Ectodermal cell (in vitro differentiated cells): ENCODE results near the gene UTS2B.
"Not testable (repeated sequence)": the region's sequence is repeated elsewhere in the genome, so short reads cannot be mapped to it uniquely, and the experiment has no call there.

ENCODE experiments used
- H3K27ac ChIP-seq: 2 replicates; pipeline ENCODE4 v1.7.0; 2013; ENCODE audit warnings: mild to moderate bottlenecking, low read depth, low read length; ENCODE audit not compliant: insufficient read depth, poor library complexity, severe bottlenecking
- H3K27me3 ChIP-seq: 2 replicates; pipeline ENCODE4 v1.7.0; 2013; ENCODE audit warnings: mild to moderate bottlenecking, low read length; ENCODE audit not compliant: insufficient read depth, control insufficient read depth, poor library complexity, severe bottlenecking
- H3K36me3 ChIP-seq: one replicate; pipeline ENCODE4 v1.7.0; 2013; ENCODE audit warnings: low read length; ENCODE audit not compliant: control insufficient read depth, insufficient read depth
- H3K4me1 ChIP-seq: one replicate; pipeline ENCODE4 v1.7.0; 2013; ENCODE audit warnings: low read length; ENCODE audit not compliant: control insufficient read depth, insufficient read depth
- H3K4me3 ChIP-seq: 2 replicates; pipeline ENCODE4 v1.7.0; 2013; ENCODE audit warnings: low read depth, low read length, control low read depth; ENCODE audit not compliant: insufficient read depth
- H3K9me3 ChIP-seq: 2 replicates; pipeline ENCODE4 v1.7.0; 2013; ENCODE audit warnings: mild to moderate bottlenecking, low read length, moderate library complexity; ENCODE audit not compliant: control insufficient read depth
- WGBS, 2 experiments: methylation state at CpG; one replicate each; pipeline ENCODE4 v1.1.7; 2013; ENCODE audit warnings: missing lambda C conversion rate in 2 of 2; 5-methylcytosine and 5-hydroxymethylcytosine counted together

Gene UTS2B

DNA sequence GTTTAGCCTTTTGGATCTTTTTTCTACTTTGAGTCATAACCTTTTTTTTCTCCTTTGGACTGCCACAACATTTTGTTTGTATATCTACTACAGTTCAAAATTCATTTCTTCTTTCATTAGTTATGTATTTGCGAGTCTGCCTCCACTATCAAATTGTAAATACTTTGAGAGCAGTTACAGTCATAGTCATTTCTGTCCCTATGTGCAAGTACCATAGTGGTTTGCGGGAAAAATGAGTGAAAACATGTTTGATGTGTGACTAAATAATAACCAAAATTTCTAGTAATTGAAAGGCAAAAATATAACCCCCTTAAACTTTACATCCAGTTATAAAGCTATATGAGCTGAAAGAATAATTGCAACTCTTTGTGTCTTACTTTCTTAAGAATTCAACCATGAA, 46.9 kb downstream of the UTS2B start:
- Histone ChIP-seq H3K4me3 (no peak overlapping the region), H3K9me3 (no peaks in the 10 kb centered on the region), H3K27me3 (no peaks in the 10 kb centered on the region), H3K27ac (no peak overlapping the region), H3K36me3 (no peaks in the 10 kb centered on the region), H3K4me1 (no peaks in the 10 kb centered on the region)
- WGBS, 2 experiments, result 90% methylated on average over 1 of the region's 2 CpGs; no CpG with 5 or more reads in 1 of the 2 experiments

DNA sequence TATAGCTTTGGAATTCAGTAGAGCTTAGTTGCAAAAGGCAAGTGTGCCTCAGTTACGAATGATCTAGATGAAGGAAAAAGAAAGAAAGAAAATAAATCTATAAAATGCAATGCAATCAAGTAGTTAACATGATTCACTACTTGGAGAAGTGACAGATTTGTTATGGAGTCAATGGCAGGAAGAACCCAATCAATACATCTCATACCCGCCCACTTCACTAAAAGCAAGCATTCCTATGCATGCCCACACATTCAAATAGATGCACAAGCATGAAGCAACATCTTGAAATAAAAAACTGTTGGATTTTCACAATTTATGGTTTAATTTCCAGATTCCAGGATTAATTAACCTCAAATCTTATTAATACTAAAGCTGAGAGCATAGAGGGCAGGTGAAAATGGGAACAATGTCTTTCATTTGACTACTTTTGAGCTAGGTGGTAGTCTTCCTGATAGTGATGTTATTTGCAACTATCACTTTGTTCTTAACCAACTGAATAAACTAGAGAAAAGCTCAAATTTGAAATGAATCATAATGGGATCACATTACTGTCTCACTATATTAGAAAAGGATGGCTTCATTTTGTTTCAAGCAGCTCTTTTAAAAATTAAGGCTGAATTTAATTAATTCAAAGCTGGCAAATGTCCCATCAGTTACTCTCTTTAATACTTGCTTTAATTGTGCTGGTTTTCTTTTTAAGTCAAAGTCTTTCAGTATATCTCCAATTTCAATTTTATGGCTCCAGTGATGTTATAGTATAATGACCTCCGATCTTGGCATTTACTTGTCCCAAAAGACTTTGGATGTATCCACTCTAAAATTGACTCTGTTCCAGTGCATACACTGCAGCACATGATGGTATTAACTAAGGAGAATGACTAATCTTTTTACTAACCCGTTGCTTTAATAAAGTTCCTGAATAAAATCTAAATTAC, 47.8 kb downstream of the UTS2B start:
- Histone ChIP-seq H3K27me3 (no peaks in the 10 kb centered on the region), H3K36me3 (no peaks in the 10 kb centered on the region), H3K9me3 (no peaks in the 10 kb centered on the region), H3K4me3 (no peak overlapping the region), H3K4me1 (no peaks in the 10 kb centered on the region), H3K27ac (no peak overlapping the region)
- WGBS, 2 experiments, result 71 to 90% methylated on average over 2 to 4 of the region's 4 CpGs

DNA sequence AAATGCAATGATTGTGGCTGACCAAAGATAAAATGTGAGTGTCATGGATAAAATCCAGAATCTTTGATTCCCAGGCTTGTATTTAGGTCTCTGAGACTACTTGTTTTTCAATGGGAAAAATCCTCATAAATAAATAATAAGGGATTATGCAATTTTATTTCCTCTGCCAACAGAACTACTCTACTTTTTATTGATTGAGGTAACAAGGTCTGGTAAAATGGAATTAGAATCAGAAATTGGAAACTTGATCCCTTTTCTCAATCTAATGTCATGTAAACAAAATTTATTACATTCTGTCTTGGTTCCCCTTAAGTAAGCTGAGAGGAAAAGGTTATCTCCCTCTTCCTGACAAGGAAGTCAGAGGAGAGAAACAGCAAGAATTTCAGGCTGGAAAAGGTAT, 49.4 kb downstream of the UTS2B start:
- no peaks in the 10 kb centered on the region for H3K4me1 ChIP-seq
- no peak overlapping the region for H3K27ac ChIP-seq
- no peaks in the 10 kb centered on the region for H3K9me3 ChIP-seq
- H3K36me3 ChIP-seq, result no peaks in the 10 kb centered on the region
- H3K4me3 ChIP-seq, result no peak overlapping the region
- H3K27me3 ChIP-seq, result no peaks in the 10 kb centered on the region

DNA sequence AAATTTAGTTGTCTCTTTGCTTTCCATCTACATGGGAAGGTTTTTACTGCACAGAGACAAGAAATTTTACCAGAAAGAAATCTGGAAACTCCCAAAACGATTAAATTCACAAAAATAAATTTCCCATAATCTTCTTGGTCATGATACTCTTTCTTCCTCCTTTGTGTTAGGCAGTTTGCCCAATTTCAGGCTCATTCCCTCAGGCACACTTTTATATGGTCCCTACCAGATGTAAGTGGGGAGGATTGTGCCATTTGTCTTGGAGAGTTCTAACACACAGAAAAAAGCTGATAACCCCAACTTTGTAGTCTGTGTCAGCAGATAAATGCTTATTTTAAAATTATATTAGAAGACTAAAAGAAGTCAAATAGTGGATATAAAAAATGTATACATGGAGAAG, 50.2 kb downstream of the UTS2B start:
- H3K4me1 ChIP-seq, result no peaks in the 10 kb centered on the region
- H3K36me3 ChIP-seq, result no peaks in the 10 kb centered on the region
- H3K9me3 ChIP-seq, result no peaks in the 10 kb centered on the region
- H3K27me3 ChIP-seq, result no peaks in the 10 kb centered on the region
- H3K27ac ChIP-seq, result no peak overlapping the region
- WGBS, 2 experiments, result 79 to 88% methylated on average over 1 of the region's 1 CpG
- H3K4me3 ChIP-seq, result no peak overlapping the region

DNA sequence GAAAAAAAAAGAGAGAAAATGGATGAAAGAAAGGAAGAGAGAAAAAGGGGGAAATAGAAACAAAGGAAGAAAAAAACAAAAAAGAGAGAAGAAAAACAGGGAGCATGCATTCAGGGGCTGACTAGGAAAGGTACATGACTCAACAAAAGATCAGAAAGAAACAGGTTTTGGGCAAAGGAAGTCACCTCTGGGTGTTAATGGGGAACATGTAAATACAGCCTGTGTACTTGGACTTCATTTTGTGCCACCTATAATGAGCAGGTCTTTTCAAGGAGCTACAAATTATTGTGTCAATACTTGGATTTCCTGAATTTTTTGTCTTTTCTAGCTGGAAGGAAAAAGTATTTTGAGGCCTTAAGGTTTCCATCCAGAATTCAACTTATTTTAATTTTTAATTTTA, 54.6 kb downstream of the UTS2B start:
- no peaks in the 10 kb centered on the region for H3K36me3 ChIP-seq
- H3K27me3 ChIP-seq, result no peaks in the 10 kb centered on the region
- no peaks in the 10 kb centered on the region for H3K9me3 ChIP-seq
- no peaks in the 10 kb centered on the region for H3K4me1 ChIP-seq
- no peak overlapping the region for H3K4me3 ChIP-seq
- H3K27ac ChIP-seq, result no peak overlapping the region

DNA sequence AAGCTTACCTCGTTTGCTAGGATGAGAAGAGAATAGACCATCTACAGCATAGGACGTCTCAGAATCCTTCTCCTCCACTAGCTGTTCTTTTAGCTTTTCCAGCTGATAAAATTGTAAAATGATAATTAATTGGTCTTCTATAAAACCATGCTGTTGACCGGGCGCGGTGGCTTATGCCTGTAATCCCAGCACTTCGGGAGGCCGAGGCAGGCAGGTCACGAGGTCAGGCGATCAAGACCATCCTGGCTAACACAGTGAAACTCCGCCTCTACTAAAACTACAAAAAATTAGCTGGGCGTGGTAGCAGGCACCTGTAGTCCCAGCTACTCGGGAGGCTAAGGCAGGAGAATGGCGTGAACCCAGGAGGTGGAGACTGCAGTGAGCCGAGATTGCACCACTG, 55.1 kb downstream of the UTS2B start:
- H3K27ac ChIP-seq, H3K4me3 ChIP-seq, H3K9me3 ChIP-seq, H3K36me3 ChIP-seq, H3K27me3 ChIP-seq, H3K4me1 ChIP-seq: not testable (repeated sequence)
- 92 to 96% methylated on average over 14 of the region's 14 CpGs for WGBS, 2 experiments

DNA sequence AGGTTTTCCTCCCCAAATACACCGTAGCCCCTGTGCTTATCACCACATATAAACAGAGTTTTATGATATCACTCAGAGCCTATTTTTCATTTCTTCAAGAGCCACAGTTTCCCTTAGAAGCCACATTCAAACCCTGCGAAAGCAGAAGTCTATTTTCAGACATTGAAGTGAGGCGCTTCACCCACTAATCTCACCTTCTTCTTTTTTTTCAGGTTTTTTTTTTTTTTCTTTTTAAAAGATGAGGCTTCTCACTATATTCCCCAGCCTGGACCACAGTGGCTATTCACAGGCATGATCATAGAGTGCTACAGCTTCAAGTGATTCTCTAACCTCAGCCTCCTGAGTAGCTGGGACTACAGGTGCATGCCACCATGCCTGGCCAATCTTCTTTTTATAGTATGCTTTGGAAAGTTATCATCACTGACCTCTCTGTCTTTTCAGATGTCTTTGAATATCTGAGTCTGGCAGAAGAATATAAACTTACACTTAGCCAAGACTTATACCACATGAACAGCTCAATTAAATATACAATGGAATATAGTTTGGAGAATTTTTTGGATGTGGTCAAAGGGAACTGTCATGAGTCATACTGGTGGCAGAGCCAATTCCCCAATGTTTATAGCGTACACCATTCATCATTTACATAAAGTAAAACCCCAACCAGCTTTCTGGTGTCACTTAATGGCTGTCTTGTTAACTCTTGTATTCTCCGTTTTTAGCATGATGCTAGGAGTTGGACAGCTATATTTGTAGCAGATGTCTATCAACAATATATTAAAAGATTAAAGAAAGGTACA, 60.8 kb downstream of the UTS2B start:
- no peaks in the 10 kb centered on the region for H3K27me3 ChIP-seq
- H3K27ac ChIP-seq, result no peak overlapping the region
- no peaks in the 10 kb centered on the region for H3K4me1 ChIP-seq
- WGBS, 2 experiments, result 97 to 98% methylated on average over 4 to 5 of the region's 5 CpGs
- H3K36me3 ChIP-seq, result no peaks in the 10 kb centered on the region
- H3K9me3 ChIP-seq, result no peaks in the 10 kb centered on the region
- H3K4me3 ChIP-seq, result no peak overlapping the region

DNA sequence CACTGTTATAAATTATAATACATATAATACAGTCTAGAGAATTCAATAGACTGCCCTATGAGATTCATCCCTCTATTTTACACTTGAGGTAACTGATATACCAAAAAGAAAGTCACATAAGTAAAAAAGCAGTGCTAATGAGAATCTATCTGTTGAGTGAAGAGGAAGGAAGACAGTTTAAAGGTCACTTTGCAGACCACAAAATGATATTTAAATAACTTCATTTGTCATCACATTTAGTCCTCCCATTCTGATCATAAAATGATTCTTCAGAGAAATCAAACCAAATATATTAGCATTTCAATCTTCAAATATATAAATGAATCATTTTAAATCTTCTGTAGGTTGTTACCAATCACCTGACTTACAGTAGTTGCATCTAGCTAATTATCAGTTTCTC, 61.6 kb downstream of the UTS2B start:
- Histone ChIP-seq H3K27ac (no peak overlapping the region), H3K36me3 (no peaks in the 10 kb centered on the region), H3K27me3 (no peaks in the 10 kb centered on the region), H3K9me3 (no peaks in the 10 kb centered on the region), H3K4me3 (no peak overlapping the region), H3K4me1 (no peaks in the 10 kb centered on the region)

DNA sequence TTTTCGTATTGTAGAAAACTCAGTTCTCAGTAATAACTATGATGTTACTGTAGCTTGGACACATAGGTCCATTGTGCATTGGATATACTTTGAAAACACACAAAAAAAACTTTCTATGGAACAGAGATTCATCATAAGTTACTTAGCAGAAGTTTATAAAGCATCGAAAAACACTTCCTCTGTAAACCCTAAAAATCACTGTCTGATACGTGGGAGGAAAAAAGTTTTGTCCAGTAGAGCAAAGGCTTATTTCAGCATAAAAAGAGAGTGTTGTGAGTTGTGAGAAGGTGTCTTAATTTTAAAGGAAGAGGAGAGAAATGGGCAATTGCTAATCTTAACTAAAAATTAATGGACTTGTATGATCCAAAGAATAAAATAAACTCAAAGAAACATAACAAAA, 66.5 kb downstream of the UTS2B start:
- no peak overlapping the region for H3K4me3 ChIP-seq
- H3K36me3 ChIP-seq, result no peaks in the 10 kb centered on the region
- H3K9me3 ChIP-seq, result no peaks in the 10 kb centered on the region
- peaks cover 11% of the 10 kb centered on the region for H3K4me1 ChIP-seq
- 81 to 97% methylated on average over 2 of the region's 3 CpGs for WGBS, 2 experiments
- H3K27ac ChIP-seq, result no peak overlapping the region
- no peaks in the 10 kb centered on the region for H3K27me3 ChIP-seq

DNA sequence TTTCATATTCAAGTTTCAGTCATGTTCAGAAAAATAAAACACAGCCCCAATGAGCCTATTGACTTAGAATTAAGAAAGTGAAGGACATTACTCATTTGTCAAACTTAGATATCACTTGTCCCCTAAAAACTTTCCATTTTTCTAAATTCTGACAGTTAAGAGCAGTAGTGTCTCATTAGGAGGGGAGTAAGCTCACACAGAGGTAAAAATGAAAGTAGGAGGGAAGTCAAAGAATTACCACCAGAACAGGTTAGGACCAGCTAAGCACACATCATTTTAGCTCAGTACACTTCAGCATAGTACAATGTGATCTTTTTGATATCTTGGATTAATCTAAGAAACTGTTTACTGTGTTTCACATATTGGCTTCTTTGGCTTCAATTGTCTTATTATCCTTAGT, 67.0 kb downstream of the UTS2B start:
- Histone ChIP-seq H3K9me3 (no peaks in the 10 kb centered on the region), H3K27me3 (no peaks in the 10 kb centered on the region), H3K36me3 (no peaks in the 10 kb centered on the region), H3K27ac (no peak overlapping the region), H3K4me3 (no peak overlapping the region), H3K4me1 (peaks cover 11% of the 10 kb centered on the region)
